B cell (primary cell): ENCODE results near the gene CRTAP. TPM values are rescaled to one million over a fixed set of nuclear protein-coding genes. Genes with fewer than 3 reads are reported as not detected.
A peak's percentile ranks its signal among the peaks of the same experiment; 100 is the strongest.

Experiments used
- ATAC-seq: fragments of 200-7000 bp; cut with Tn5 transposase; one replicate; pipeline ENCODE4 v1.10.0; 2021; ENCODE audit warnings: low read depth, mild to moderate bottlenecking, moderate number of reproducible peaks, moderate library complexity
- CTCF ChIA-PET: fragments of 350-600 bp; sonication (Branson Sonifier 250); formaldehyde crosslinking; loops from one replicate; lab custom pipeline; 2021; ENCODE audit warnings: antibody characterized with exemption, inconsistent platforms; lab: Charles Lee
- POLR2A ChIA-PET: fragments of 350-600 bp; sonication (Branson Sonifier 250); formaldehyde crosslinking; loops from one replicate; lab custom pipeline; 2021; ENCODE audit warnings: antibody characterized with exemption; lab: Charles Lee
- DNase-seq: peaks from one replicate; pipeline ENCODE4 v3.0.0; 2013
- H2AFZ ChIP-seq: 2 replicates; pipeline ENCODE4 v1.6.1; 2012; ENCODE audit warnings: mild to moderate bottlenecking, low read depth, low read length; ENCODE audit not compliant: insufficient read depth, poor library complexity, severe bottlenecking
- H3K27ac ChIP-seq, 2 donors: 1 replicate in 1 of 2; 2 replicates in 1 of 2; pipeline ENCODE4 v1.5.1; 2012 to 2013; ENCODE audit warnings: low read length in 2 of 2, mild to moderate bottlenecking in 2 of 2, moderate library complexity in 1 of 2
- H3K27me3 ChIP-seq, 4 experiments: fragments of 200-600 bp in 1 of 4; sonication (generic) in 1 of 4; replicated peaks in 1 of 4; 1 replicate in 2 of 4; 2 replicates in 2 of 4; pipeline versions ENCODE4 v1.6.1 to v1.7.0; 2013 to 2016; ENCODE audit warnings: low read length in 3 of 4, mild to moderate bottlenecking in 2 of 4, mixed read lengths in 1 of 4, moderate library complexity in 1 of 4; ENCODE audit not compliant: insufficient read depth in 4 of 4, control insufficient read depth in 3 of 4; ENCODE audit errors: control extremely low read depth in 1 of 4
- H3K36me3 ChIP-seq, 2 experiments: replicated peaks in 1 of 2; 1 replicate in 1 of 2; 2 replicates in 1 of 2; pipeline versions ENCODE4 v1.6.1 to v1.7.1; 2013; ENCODE audit warnings: low read length in 1 of 2; ENCODE audit not compliant: insufficient read depth in 2 of 2, control insufficient read depth in 1 of 2; ENCODE audit errors: control extremely low read depth in 1 of 2, extremely low read depth in 1 of 2
- H3K4me1 ChIP-seq, 2 donors: fragments of 200-600 bp in 1 of 2; sonication (generic) in 1 of 2; 1 replicate in 1 of 2; 2 replicates in 1 of 2; pipeline versions ENCODE4 v1.5.1 to v1.6.1; 2013 to 2017; ENCODE audit warnings: low read length in 2 of 2; ENCODE audit not compliant: control insufficient read depth in 2 of 2, insufficient read depth in 2 of 2
- H3K4me2 ChIP-seq: replicated peaks from 2 replicates; pipeline ENCODE3; 2012; ENCODE audit warnings: mild to moderate bottlenecking, low read depth, low read length; ENCODE audit not compliant: poor library complexity, severe bottlenecking
- H3K4me3 ChIP-seq, 5 experiments: fragments of 200-600 bp in 1 of 5; sonication (generic) in 1 of 5; 1 replicate in 3 of 5; 2 replicates in 2 of 5; pipeline versions ENCODE4 v1.5.1 to v1.7.0; 2011 to 2016; ENCODE audit warnings: low read length in 4 of 5, mild to moderate bottlenecking in 4 of 5, low read depth in 2 of 5, control low read depth in 1 of 5, moderate library complexity in 1 of 5; ENCODE audit not compliant: insufficient read depth in 1 of 5; ENCODE audit errors: control extremely low read depth in 1 of 5, extremely low read depth in 1 of 5
- H3K79me2 ChIP-seq: fragments of 200-600 bp; sonication (generic); one replicate; pipeline ENCODE4 v1.6.0; 2016; ENCODE audit warnings: low read length; ENCODE audit not compliant: control insufficient read depth, insufficient read depth
- H3K9ac ChIP-seq: fragments of 200-600 bp; sonication (generic); 2 replicates; pipeline ENCODE4 v1.6.1; 2017; ENCODE audit warnings: mild to moderate bottlenecking, low read length, moderate library complexity
- H3K9me3 ChIP-seq, 3 donors: one replicate each; pipeline versions ENCODE4 v1.6.1 to v1.7.1; 2013; ENCODE audit warnings: low read length in 2 of 3; ENCODE audit not compliant: control insufficient read depth in 2 of 3, insufficient read depth in 1 of 3; ENCODE audit errors: control extremely low read depth in 1 of 3
- H4K20me1 ChIP-seq: 2 replicates; pipeline ENCODE4 v1.6.0; 2012; ENCODE audit warnings: mild to moderate bottlenecking, low read length; ENCODE audit not compliant: insufficient read depth, control insufficient read depth, poor library complexity, severe bottlenecking
- H3K27ac Mint-ChIP-seq: one replicate; pipeline ENCODE4 v1.8.0; 2021; ENCODE audit warnings: mixed read lengths
- H3K27me3 Mint-ChIP-seq: one replicate; pipeline ENCODE4 v1.8.0; 2021; ENCODE audit warnings: mixed read lengths
- H3K4me1 Mint-ChIP-seq: one replicate; pipeline ENCODE4 v1.8.0; 2021; ENCODE audit warnings: mixed read lengths
- H3K4me3 Mint-ChIP-seq: one replicate; pipeline ENCODE4 v1.8.0; 2021; ENCODE audit warnings: mixed read lengths
- H3K9me3 Mint-ChIP-seq: one replicate; pipeline ENCODE4 v1.8.0; 2022; ENCODE audit warnings: mixed read lengths; ENCODE audit not compliant: insufficient read depth
- CTCF ChIP-seq: fragments of 200-600 bp; IDR thresholded peaks from one replicate; pipeline ENCODE4 v1.8.0; 2022; ENCODE audit warnings: antibody characterized with exemption, mild to moderate bottlenecking
- EZH2 ChIP-seq: IDR thresholded peaks from 2 replicates; pipeline ENCODE4 v1.6.1; 2012; ENCODE audit warnings: borderline replicate concordance, low read depth, mild to moderate bottlenecking, moderate library complexity, low read length; ENCODE audit not compliant: insufficient read depth, poor library complexity, severe bottlenecking
- WGBS: methylation state at CpG from one replicate; pipeline ENCODE4 v1.1.5; 2013; ENCODE audit warnings: missing lambda C conversion rate; ENCODE audit not compliant: insufficient coverage; 5-methylcytosine and 5-hydroxymethylcytosine counted together
- intact Hi-C: fragments of 100-400 bp; cut with micrococcal nuclease; formaldehyde crosslinking; loops from one replicate; pipeline ENCODE4 v1.10.0; 2022
- polyA plus RNA-seq: library from polyadenylated mRNA; depleted of rRNA; stranded (reverse); fragments of >200 nt; gene quantifications from 2 replicates; pipeline ENCODE4 v1.2.3, GENCODE V29; 2012
- total RNA-seq, 2 donors: library from RNA; stranded (reverse); fragments of 120-200 nt in 1 of 2; gene quantifications; 1 replicate in 1 of 2; 2 replicates in 1 of 2; pipeline versions ENCODE4 v1.2.3 to v1.2.4, GENCODE V29; 2013 to 2022

CRTAP gene
- total and polyA plus RNA-seq, 2 donors (not counting 1 experiment from before 2014, with no cell fraction given) = 20.3 to 55.0 TPM

DNA sequence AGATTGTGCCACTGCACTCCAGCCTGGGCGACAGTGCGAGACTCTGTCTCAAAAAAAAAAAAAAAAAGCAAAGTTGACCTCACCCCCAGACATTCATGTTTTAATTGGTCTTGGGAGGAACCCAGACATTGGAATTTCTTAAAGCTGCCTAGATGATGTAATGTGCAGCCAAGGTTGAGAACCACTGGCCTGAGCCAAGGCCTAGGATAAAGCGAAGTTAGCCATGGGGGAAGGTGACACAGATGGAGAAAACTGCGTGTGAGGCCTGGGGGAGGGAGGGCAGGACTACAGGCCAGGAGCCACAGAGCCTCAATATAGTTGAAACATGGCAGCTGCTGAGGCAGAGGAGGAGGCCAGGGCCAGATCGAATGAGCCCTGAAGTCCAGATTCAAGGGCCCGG lies 37.8 kb upstream of the CRTAP start:
- DNase-seq = no peak
- Mint-ChIP-seq H3K9me3 (no peaks in the 10 kb centered on the region), H3K27me3 (no peaks in the 10 kb centered on the region), H3K27ac (no peak overlapping the region), H3K4me3 (no peak overlapping the region), H3K4me1 (peaks cover 30% of the 10 kb centered on the region)
- TF ChIP-seq EZH2 (no peak), CTCF (no peak)
- ATAC-seq = no peak
- ChIA-PET POLR2A (no interaction called here), CTCF (interaction anchor here (1.7 to 7.6 kb wide), 4 partner anchors 8 to 128 kb away, joined by 6 to 132 read pairs (median 20); partner anchors contain the start of gene CCR4)
- H3K79me2 ChIP-seq = peaks cover 45% of the 10 kb centered on the region
- H3K9ac ChIP-seq = no peak overlapping the region
- H3K4me2 ChIP-seq = no peak overlapping the region
- H3K36me3 ChIP-seq = peaks cover 0 to 39% of the 10 kb centered on the region in 2 experiments
- no peak overlapping the region for H3K4me3 ChIP-seq
- intact Hi-C loops = loop anchor here (2.0 to 10.0 kb wide), 2 partner anchors 21 to 561 kb away; partner anchors contain the start of genes GLB1 and TMPPE
- peaks cover 44% of the 10 kb centered on the region for H4K20me1 ChIP-seq
- H2AFZ ChIP-seq = no peak overlapping the region
- no peak overlapping the region for H3K27ac ChIP-seq
- WGBS = 96% methylated on average over 4 of the region's 6 CpGs
- no peaks in the 10 kb centered on the region for H3K9me3 ChIP-seq
- H3K27me3 ChIP-seq = no peaks in the 10 kb centered on the region
- peaks cover 3 to 7% of the 10 kb centered on the region in 2 donors for H3K4me1 ChIP-seq

GRCh38 chr3:33076952-33077351 lies 36.9 kb upstream of the CRTAP start:
- Histone ChIP-seq H3K27me3 (no peaks in the 10 kb centered on the region), H4K20me1 (peaks cover 53% of the 10 kb centered on the region), H3K9ac (no peak overlapping the region), H2AFZ (no peak overlapping the region), H3K4me1 (peaks cover 3 to 7% of the 10 kb centered on the region in 2 donors), H3K9me3 (no peaks in the 10 kb centered on the region), H3K36me3 (peaks cover 0 to 30% of the 10 kb centered on the region in 2 experiments), H3K4me2 (no peak overlapping the region), H3K4me3 (no peak overlapping the region), H3K79me2 (peaks cover 54% of the 10 kb centered on the region), H3K27ac (no peak overlapping the region)
- H3K4me3 Mint-ChIP-seq = no peak overlapping the region
- peaks cover 32% of the 10 kb centered on the region for H3K4me1 Mint-ChIP-seq
- DNase-seq = no peak
- 98% methylated on average over 8 of the region's 8 CpGs for WGBS
- POLR2A ChIA-PET = no interaction called here
- CTCF ChIA-PET = no interaction called here
- H3K27me3 Mint-ChIP-seq = no peaks in the 10 kb centered on the region
- ATAC-seq = no peak
- no peaks in the 10 kb centered on the region for H3K9me3 Mint-ChIP-seq
- TF ChIP-seq CTCF (no peak), EZH2 (no peak)
- intact Hi-C loops = loop anchor here (10.0 kb wide), 1 partner anchor 562 kb away; no protein-coding TSS in a partner anchor
- peak overlapping the region; percentile 43 for H3K27ac Mint-ChIP-seq
